Spleen (tissue), 11 donors: ENCODE results near the gene EGFR. TPM values are rescaled to one million over a fixed set of nuclear protein-coding genes. Genes with fewer than 3 reads are reported as not detected.

Experiments
- DNase-seq: peaks from one replicate; pipeline ENCODE4 v3.0.0-alpha.2; 2020
- H3K27ac ChIP-seq, 8 donors: fragments of 200-600 bp; sonication (generic) in 7 of 8; 1 replicate in 4 of 8; 2 replicates in 4 of 8; pipeline versions ENCODE4 v1.5.0 to v1.8.0; 2016 to 2021; ENCODE audit warnings: inconsistent platforms in 4 of 8, mild to moderate bottlenecking in 4 of 8, moderate library complexity in 1 of 8
- H3K27me3 ChIP-seq, 7 donors: fragments of 200-600 bp; sonication (generic) in 6 of 7; replicated peaks in 1 of 7; 1 replicate in 4 of 7; 2 replicates in 3 of 7; pipeline versions ENCODE4 v1.5.0 to v1.8.0; 2016 to 2021; ENCODE audit warnings: inconsistent platforms in 3 of 7, mild to moderate bottlenecking in 1 of 7
- H3K36me3 ChIP-seq, 6 donors: fragments of 200-600 bp; sonication (generic) in 5 of 6; 1 replicate in 4 of 6; 2 replicates in 2 of 6; pipeline versions ENCODE4 v1.5.0 to v1.8.0; 2016 to 2021; ENCODE audit warnings: inconsistent platforms in 2 of 6
- H3K4me1 ChIP-seq, 6 donors: fragments of 200-600 bp; sonication (generic) in 5 of 6; 1 replicate in 3 of 6; 2 replicates in 3 of 6; pipeline versions ENCODE4 v1.5.0 to v1.8.0; 2016 to 2021; ENCODE audit warnings: inconsistent platforms in 3 of 6
- H3K4me3 ChIP-seq, 8 donors: fragments of 200-600 bp; sonication (generic) in 7 of 8; 1 replicate in 4 of 8; 2 replicates in 4 of 8; pipeline versions ENCODE4 v1.5.0 to v1.8.0; 2016 to 2021; ENCODE audit warnings: inconsistent platforms in 4 of 8, mild to moderate bottlenecking in 4 of 8, moderate library complexity in 2 of 8
- H3K9me3 ChIP-seq, 8 donors: fragments of 200-600 bp; sonication (generic) in 7 of 8; 1 replicate in 4 of 8; 2 replicates in 4 of 8; pipeline versions ENCODE4 v1.5.0 to v1.8.0; 2016 to 2021; ENCODE audit warnings: inconsistent platforms in 4 of 8
- CTCF ChIP-seq, 11 experiments: fragments of 200-600 bp in 7 of 11; fragments of 450-650 bp in 4 of 11; sonication (generic) in 4 of 11; IDR thresholded peaks in 8 of 11; conservative IDR thresholded peaks in 3 of 11; 1 replicate in 7 of 11; 2 replicates in 4 of 11; pipeline versions ENCODE4 v1.4.0 to v1.8.0; 2016 to 2021; ENCODE audit warnings: antibody characterized with exemption in 11 of 11, inconsistent platforms in 4 of 11, mild to moderate bottlenecking in 1 of 11
- POLR2A ChIP-seq, 3 donors: fragments of 450-650 bp; IDR thresholded peaks; one replicate each; pipeline ENCODE4 v1.5.1; 2017; ENCODE audit warnings: antibody characterized with exemption in 3 of 3, mild to moderate bottlenecking in 1 of 3
- POLR2AphosphoS5 ChIP-seq, 3 donors: sonication (generic); formaldehyde crosslinking; IDR thresholded peaks; one replicate each; pipeline ENCODE4 v1.5.1; 2017; ENCODE audit warnings: antibody characterized with exemption in 3 of 3
- WGBS, 5 donors: extraction: QIAGEN DNeasy Blood & Tissue Kit in 3 of 5; methylation state at CpG; one replicate each; pipeline versions ENCODE4 v1.1.5 to v1.1.7; 2013 to 2018; 5-methylcytosine and 5-hydroxymethylcytosine counted together
- intact Hi-C: fragments of 100-400 bp; cut with DNase I; formaldehyde crosslinking; loops from one replicate; pipeline ENCODE4 v1.15.0; 2023; ENCODE audit warnings: low total_unique reads
- polyA plus RNA-seq, 3 donors: library from polyadenylated mRNA; stranded (reverse); fragments of 200-250 nt; gene quantifications; one replicate each; pipeline ENCODE4 v1.2.1, GENCODE V29; 2013
- total RNA-seq, 7 donors: library from RNA; depleted of rRNA in 3 of 7; stranded (reverse); fragments of >200 nt in 3 of 7; fragmentation: NEBNext Ultra II Directional in 4 of 7; extraction: Animal tissue kit (Norgen Biotek cat#: 25700) in 4 of 7; gene quantifications; one replicate each; pipeline versions ENCODE4 v1.1.0 to v1.2.1, GENCODE V29; 2016 to 2021
- donor health status: healthy with polysubstance abuse.
- donor health status: DM: no; HTN: no; CAD: no; lungs with moderate emphysema.
- donor health status: DM: no; HTN: no; CAD: no.
- donor health status: Bipolar disorder and iron deficiency.
- donor health status: healthy.
- donor health status: DM: no; HTN: no; CAD: no.
- donor health status: DM: yes; HTN: yes; CAD: no.

The EGFR gene
- total and polyA plus RNA-seq, 10 donors, result 1.1 to 35.2 (median 24.5) TPM

GRCh38 chr7:55191161-55191925 is 172.5 kb downstream of the EGFR start:
- no peak for DNase-seq
- Histone ChIP-seq H3K27me3 (no peaks in the 10 kb centered on the region), H3K36me3 (peaks cover 0 to 25% (median 0%) of the 10 kb centered on the region in 6 donors), H3K9me3 (no peaks in the 10 kb centered on the region), H3K4me1 (peaks cover 0 to 4% (median 0%) of the 10 kb centered on the region in 6 donors), H3K4me3 (no peak overlapping the region), H3K27ac (no peak overlapping the region)
- intact Hi-C loops, result no loop called here
- TF ChIP-seq CTCF (IDR thresholded peaks at IDR 0.05 in 8 of 11, conservative IDR thresholded peaks at IDR 0.05 in 3 of 11) (no peak), POLR2A (IDR thresholded peaks at IDR 0.05) (no peak), POLR2AphosphoS5 (IDR thresholded peaks at IDR 0.05) (no peak)
- WGBS, 5 donors, result 88 to 92% (median 89%) methylated on average over 17 of the region's 17 CpGs

GRCh38 chr7:55191926-55192692 is 173.3 kb downstream of the EGFR start:
- no peak overlapping the region for H3K27ac ChIP-seq
- H3K36me3 ChIP-seq, result peaks cover 0 to 21% (median 0%) of the 10 kb centered on the region in 6 donors
- intact Hi-C loops, result no loop called here
- WGBS, 5 donors, result 86 to 91% (median 89%) methylated on average over 12 to 17 of the region's 17 CpGs
- peaks cover 0 to 4% (median 0%) of the 10 kb centered on the region in 6 donors for H3K4me1 ChIP-seq
- H3K27me3 ChIP-seq, result no peaks in the 10 kb centered on the region
- H3K4me3 ChIP-seq, result no peak overlapping the region
- DNase-seq, result no peak
- H3K9me3 ChIP-seq, result no peaks in the 10 kb centered on the region
- TF ChIP-seq CTCF (IDR thresholded peaks at IDR 0.05 in 8 of 11, conservative IDR thresholded peaks at IDR 0.05 in 3 of 11) (no peak), POLR2AphosphoS5 (IDR thresholded peaks at IDR 0.05) (no peak), POLR2A (IDR thresholded peaks at IDR 0.05) (no peak)

- WGBS, 5 donors, result 60 to 76% (median 71%) methylated on average over 7 of the region's 7 CpGs
- intact Hi-C loops, result no loop called here
- TF ChIP-seq CTCF (IDR thresholded peaks at IDR 0.05 in 8 of 11, conservative IDR thresholded peaks at IDR 0.05 in 3 of 11) (no peak), POLR2A (IDR thresholded peaks at IDR 0.05) (no peak), POLR2AphosphoS5 (IDR thresholded peaks at IDR 0.05) (no peak)
- Histone ChIP-seq H3K27ac (no peak overlapping the region), H3K9me3 (no peaks in the 10 kb centered on the region), H3K4me3 (no peak overlapping the region), H3K36me3 (peaks cover 0 to 21% (median 0%) of the 10 kb centered on the region in 6 donors), H3K27me3 (no peaks in the 10 kb centered on the region), H3K4me1 (peaks cover 0 to 4% (median 0%) of the 10 kb centered on the region in 6 donors)
- DNase-seq, result no peak
These were observed 173.9 kb downstream of the EGFR start for GRCh38 chr7:55192723-55193122.

GRCh38 chr7:55193245-55193644 is 174.4 kb downstream of the EGFR start:
- H3K4me3 ChIP-seq, result no peak overlapping the region
- no peaks in the 10 kb centered on the region for H3K9me3 ChIP-seq
- H3K4me1 ChIP-seq, result peaks cover 0 to 1% (median 0%) of the 10 kb centered on the region in 6 donors
- no peaks in the 10 kb centered on the region for H3K27me3 ChIP-seq
- TF ChIP-seq POLR2A (IDR thresholded peaks at IDR 0.05), result no peak
- no peak for TF ChIP-seq POLR2AphosphoS5 (IDR thresholded peaks at IDR 0.05)
- no peak for TF ChIP-seq CTCF (IDR thresholded peaks at IDR 0.05 in 8 of 11, conservative IDR thresholded peaks at IDR 0.05 in 3 of 11)
- intact Hi-C loops, result no loop called here
- WGBS, 5 donors, result 80 to 90% (median 89%) methylated on average over 9 of the region's 9 CpGs
- no peak overlapping the region for H3K27ac ChIP-seq
- H3K36me3 ChIP-seq, result peaks cover 0 to 21% (median 0%) of the 10 kb centered on the region in 6 donors
- DNase-seq, result no peak
